GM23248 (cell line): Measurements from ENCODE around the gene VPS54.

Experiments
- EZH2 ChIP-seq: fragments of 200-600 bp; sonication (generic); IDR thresholded peaks from 2 replicates; pipeline ENCODE4 v1.6.1; 2018; ENCODE audit warnings: antibody characterized with exemption, mild to moderate bottlenecking; ENCODE audit not compliant: insufficient read depth, poor library complexity, severe bottlenecking
- EZH2phosphoT487 ChIP-seq: fragments of 200-600 bp; sonication (generic); IDR thresholded peaks from 2 replicates; pipeline ENCODE4 v1.6.1; 2018; ENCODE audit warnings: antibody characterized with exemption, moderate library complexity, mild to moderate bottlenecking, low read depth; ENCODE audit not compliant: insufficient read depth

DNA sequence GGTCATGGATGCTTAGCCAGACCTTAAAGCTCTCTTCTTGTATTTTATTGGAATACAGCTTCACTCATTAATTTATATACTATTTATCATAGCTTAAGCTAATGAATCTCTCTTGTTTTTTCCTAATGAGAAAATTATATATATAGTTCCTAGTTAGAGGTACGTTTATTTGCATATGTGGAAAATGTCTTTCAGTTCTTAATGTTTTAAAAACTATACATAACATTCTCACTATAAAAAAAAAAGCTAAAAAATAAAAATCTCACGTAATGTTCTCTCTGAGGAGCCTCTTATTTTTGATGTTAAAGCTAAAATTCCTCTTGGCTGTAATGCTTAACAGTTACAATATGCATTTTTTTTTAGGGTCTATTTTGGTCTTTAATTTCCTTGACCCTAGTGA is 160.9 kb downstream of the VPS54 start:
- no peak for TF ChIP-seq EZH2phosphoT487
- no peak for TF ChIP-seq EZH2
